GM18505 (cell line): ENCODE measurements around the gene CCDC61.

ENCODE experiments used
- ATAC-seq: cut with Tn5 transposase; IDR thresholded peaks from one replicate; pipeline ENCODE4 v1.9.1; 2021; ENCODE audit not compliant: unreplicated experiment
- POLR2A ChIP-seq: IDR thresholded peaks from 4 replicates; pipeline ENCODE4 v1.6.1; 2011; ENCODE audit warnings: borderline replicate concordance; ENCODE audit not compliant: insufficient read depth, insufficient read length; ENCODE audit errors: extremely low read depth

The CCDC61 gene

GRCh38 chr19:46058778-46059177 lies 63.5 kb downstream of the CCDC61 start:
- TF ChIP-seq POLR2A: no peak
- no peak for ATAC-seq

GRCh38 chr19:46060012-46060411 lies 64.7 kb downstream of the CCDC61 start:
- no peak for TF ChIP-seq POLR2A
- no peak for ATAC-seq

GRCh38 chr19:46063201-46063600 lies 67.9 kb downstream of the CCDC61 start:
- no peak for ATAC-seq
- no peak for TF ChIP-seq POLR2A

- no peak for ATAC-seq
- no peak for TF ChIP-seq POLR2A
These were observed 70.3 kb downstream of the CCDC61 start for GRCh38 chr19:46065486-46066071.

GRCh38 chr19:46066471-46066870 lies 71.2 kb downstream of the CCDC61 start:
- ATAC-seq: no peak
- no peak for TF ChIP-seq POLR2A

- no peak for TF ChIP-seq POLR2A
- no peak for ATAC-seq
These were observed 72.4 kb downstream of the CCDC61 start for GRCh38 chr19:46067691-46068090.
